ENCODE data around the gene FOXM1. TPM values are rescaled to one million over a fixed set of nuclear protein-coding genes. Genes with fewer than 3 reads are reported as not detected.
A peak's percentile ranks its signal among the peaks of the same experiment; 100 is the strongest.

FOXM1 gene
- total and polyA plus RNA-seq, 7 experiments from 2014 or later: 0.35 to 77.2 (median 0.82) TPM; not detected in 3

GRCh38 chr12:2886768-2887450 lies 9.9 kb upstream of the FOXM1 start:
- ATAC-seq (no peak), DNase-seq (no peak)
- no peak overlapping the region for H3K4me3 Mint-ChIP-seq
- Histone ChIP-seq H3K4me1 (ENCODE audit: control insufficient read depth in 2 of 2, insufficient read depth in 2 of 2, low read length in 2 of 2) (peaks cover 3 to 8% of the 10 kb centered on the region in 2 donors), H3K36me3 (ENCODE audit: control insufficient read depth in 2 of 3, insufficient read depth in 3 of 3, low read length in 3 of 3) (peaks cover 0 to 26% (median 0%) of the 10 kb centered on the region in 3 experiments), H3K27me3 (ENCODE audit: control insufficient read depth in 2 of 2, insufficient read depth in 2 of 2, low read length in 2 of 2) (no peaks in the 10 kb centered on the region), H3K4me3 (ENCODE audit: low read length) (no peak overlapping the region), H3K27ac (ENCODE audit: low read depth, low read length) (no peak overlapping the region), H3K9me3 (ENCODE audit: control insufficient read depth in 2 of 3, low read length in 3 of 3) (no peaks in the 10 kb centered on the region)
- H3K27ac Mint-ChIP-seq: no peak overlapping the region
- CTCF ChIA-PET: interaction anchor here (0.7 kb wide), 1 partner anchor 947 kb away, joined by 5 read pairs; no protein-coding TSS in a partner anchor
- peaks cover 0 to 2% (median 0%) of the 10 kb centered on the region in 11 donors for H3K9me3 Mint-ChIP-seq
- intact Hi-C loops (cut with micrococcal nuclease): no loop called here
- H3K36me3 Mint-ChIP-seq: peaks cover 0 to 19% (median 11%) of the 10 kb centered on the region in 5 donors
- peaks cover 17 to 48% (median 30%) of the 10 kb centered on the region in 7 donors for H3K4me1 Mint-ChIP-seq
- peaks cover 0 to 2% (median 0%) of the 10 kb centered on the region in 5 donors for H3K27me3 Mint-ChIP-seq
- POLR2A ChIA-PET: interaction anchor here (0.8 kb wide), 1 partner anchor 11 kb away, joined by 4 read pairs; no protein-coding TSS in a partner anchor

GRCh38 chr12:2884810-2885209 lies 7.8 kb upstream of the FOXM1 start:
- intact Hi-C loops (cut with micrococcal nuclease): loop anchor here (1.0 kb wide), 1 partner anchor 59 kb away; no protein-coding TSS in a partner anchor
- Mint-ChIP-seq H3K4me3 (no peak overlapping the region), H3K27me3 (no peaks in the 10 kb centered on the region), H3K27ac (peak overlapping the region in 5 of 9 donors; percentile 1 to 45 (median 35)), H3K9me3 (no peaks in the 10 kb centered on the region), H3K4me1 (peaks cover 8 to 48% (median 24%) of the 10 kb centered on the region in 7 donors), H3K36me3 (peaks cover 0 to 25% (median 11%) of the 10 kb centered on the region in 5 donors)
- Histone ChIP-seq H3K9me3 (ENCODE audit: control insufficient read depth in 2 of 3, low read length in 3 of 3) (no peaks in the 10 kb centered on the region), H3K4me3 (ENCODE audit: low read length) (no peak overlapping the region), H3K27me3 (ENCODE audit: control insufficient read depth in 2 of 2, insufficient read depth in 2 of 2, low read length in 2 of 2) (no peaks in the 10 kb centered on the region), H3K4me1 (ENCODE audit: control insufficient read depth in 2 of 2, insufficient read depth in 2 of 2, low read length in 2 of 2) (peaks cover 0 to 3% of the 10 kb centered on the region in 2 donors), H3K36me3 (ENCODE audit: control insufficient read depth in 2 of 3, insufficient read depth in 3 of 3, low read length in 3 of 3) (peaks cover 0 to 20% (median 0%) of the 10 kb centered on the region in 3 experiments), H3K27ac (ENCODE audit: low read depth, low read length) (no peak overlapping the region)
- CTCF ChIA-PET: no interaction called here
- POLR2A ChIA-PET: interaction anchor here (0.6 kb wide), 1 partner anchor 27 kb away, joined by 3 read pairs; no protein-coding TSS in a partner anchor
- ATAC-seq (no peak), DNase-seq (no peak)

GRCh38 chr12:2879853-2880252 lies 2.9 kb upstream of the FOXM1 start:
- CTCF ChIA-PET: no interaction called here
- DNase-seq: no peak
- Mint-ChIP-seq H3K4me3 (peak overlapping the region; percentile 28 to 99 (median 73)), H3K36me3 (peaks cover 0 to 28% (median 4%) of the 10 kb centered on the region in 5 donors), H3K27me3 (no peaks in the 10 kb centered on the region), H3K27ac (peak overlapping the region in 5 of 9 donors; percentile 6 to 99 (median 65)), H3K9me3 (no peaks in the 10 kb centered on the region), H3K4me1 (peaks cover 21 to 57% (median 50%) of the 10 kb centered on the region in 7 donors)
- peaks cover 0 to 7% (median 0%) of the 10 kb centered on the region in 3 experiments for H3K36me3 ChIP-seq (ENCODE audit: control insufficient read depth in 2 of 3, insufficient read depth in 3 of 3, low read length in 3 of 3)
- no peaks in the 10 kb centered on the region for H3K9me3 ChIP-seq (ENCODE audit: control insufficient read depth in 2 of 3, low read length in 3 of 3)
- no peaks in the 10 kb centered on the region for H3K27me3 ChIP-seq (ENCODE audit: control insufficient read depth in 2 of 2, insufficient read depth in 2 of 2, low read length in 2 of 2)
- POLR2A ChIA-PET: interaction anchor here (1.1 to 2.5 kb wide), 2 partner anchors 8 to 10 kb away, joined by 3 to 12 read pairs; partner anchors contain the start of gene TULP3
- peaks cover 10 to 14% of the 10 kb centered on the region in 2 donors for H3K4me1 ChIP-seq (ENCODE audit: control insufficient read depth in 2 of 2, insufficient read depth in 2 of 2, low read length in 2 of 2)
- intact Hi-C loops (cut with micrococcal nuclease): loop anchor here in 1 of 2 donors (5.0 kb wide), 2 partner anchors 188 to 872 kb away; partner anchors contain the start of gene CRACR2A
- ATAC-seq: no peak
- H3K4me3 ChIP-seq (ENCODE audit: low read length): no peak overlapping the region
- no peak overlapping the region for H3K27ac ChIP-seq (ENCODE audit: low read depth, low read length)

- ATAC-seq: peak; percentile 30
- peak in 1 of 9 donors; percentile 5 for DNase-seq
- Mint-ChIP-seq H3K27ac (peak overlapping the region; percentile 98 to 100 (median 99)), H3K4me1 (peaks cover 21 to 59% (median 45%) of the 10 kb centered on the region in 7 donors), H3K36me3 (peaks cover 0 to 23% (median 0%) of the 10 kb centered on the region in 5 donors), H3K9me3 (no peaks in the 10 kb centered on the region), H3K4me3 (peak overlapping the region; percentile 89 to 100 (median 98)), H3K27me3 (no peaks in the 10 kb centered on the region)
- H3K9me3 ChIP-seq (ENCODE audit: control insufficient read depth in 2 of 3, low read length in 3 of 3): no peaks in the 10 kb centered on the region
- peak overlapping the region; percentile 94 for H3K27ac ChIP-seq (ENCODE audit: low read depth, low read length)
- CTCF ChIA-PET: interaction anchor here (1.9 kb wide), 1 partner anchor 12 kb away, joined by 6 read pairs; the partner anchor contains the start of gene TULP3
- peaks cover 10 to 14% of the 10 kb centered on the region in 2 donors for H3K4me1 ChIP-seq (ENCODE audit: control insufficient read depth in 2 of 2, insufficient read depth in 2 of 2, low read length in 2 of 2)
- POLR2A ChIA-PET: interaction anchor here (0.6 to 2.7 kb wide), 11 partner anchors 10 to 186 kb away, joined by 3 to 21 read pairs (median 4); partner anchors contain the start of genes FKBP4, ITFG2 and TULP3
- H3K4me3 ChIP-seq (ENCODE audit: low read length): peak overlapping the region; percentile 83
- H3K36me3 ChIP-seq (ENCODE audit: control insufficient read depth in 2 of 3, insufficient read depth in 3 of 3, low read length in 3 of 3): peaks cover 0 to 7% (median 0%) of the 10 kb centered on the region in 3 experiments
- no peaks in the 10 kb centered on the region for H3K27me3 ChIP-seq (ENCODE audit: control insufficient read depth in 2 of 2, insufficient read depth in 2 of 2, low read length in 2 of 2)
- intact Hi-C loops (cut with micrococcal nuclease): loop anchor here (1.0 to 5.0 kb wide), 6 partner anchors 12 to 874 kb away; partner anchors contain the start of genes ITFG2 (in 2 of the 2), TULP3 (in 2 of the 2), CRACR2A (in 1 of the 2) and FKBP4 (in 1 of the 2)
These were observed 1.2 kb upstream of the FOXM1 start for GRCh38 chr12:2877953-2878732.

- CTCF ChIA-PET: interaction anchor here (0.6 to 1.9 kb wide), 2 partner anchors 14 to 76 kb away, joined by 5 to 6 read pairs; partner anchors contain the start of gene TULP3
- H3K36me3 Mint-ChIP-seq: peaks cover 0 to 21% (median 0%) of the 10 kb centered on the region in 5 donors
- DNase-seq: peak in 1 of 9 donors; percentile 20
These were observed 435 bp downstream of the FOXM1 start for GRCh38 chr12:2876431-2877046.

More at GRCh38 chr12:2876431-2877046, 435 bp downstream of the FOXM1 start:
- H3K27ac ChIP-seq (ENCODE audit: low read depth, low read length): peak overlapping the region; percentile 94
- Mint-ChIP-seq H3K4me1 (peaks cover 21 to 50% (median 41%) of the 10 kb centered on the region in 7 donors), H3K4me3 (peak overlapping the region; percentile 79 to 100 (median 90)), H3K9me3 (no peaks in the 10 kb centered on the region), H3K27ac (peak overlapping the region; percentile 42 to 100 (median 93)), H3K27me3 (no peaks in the 10 kb centered on the region)
- intact Hi-C loops (cut with micrococcal nuclease): loop anchor here (1.0 to 5.0 kb wide), 7 partner anchors 8 to 876 kb away; partner anchors contain the start of genes ITFG2 (in 2 of the 2), TULP3 (in 2 of the 2), CRACR2A (in 1 of the 2) and FKBP4 (in 1 of the 2)
- H3K36me3 ChIP-seq (ENCODE audit: control insufficient read depth in 2 of 3, insufficient read depth in 3 of 3, low read length in 3 of 3): peaks cover 0 to 7% (median 0%) of the 10 kb centered on the region in 3 experiments
- peaks cover 10 to 14% of the 10 kb centered on the region in 2 donors for H3K4me1 ChIP-seq (ENCODE audit: control insufficient read depth in 2 of 2, insufficient read depth in 2 of 2, low read length in 2 of 2)
- H3K4me3 ChIP-seq (ENCODE audit: low read length): peak overlapping the region; percentile 83
- POLR2A ChIA-PET: interaction anchor here (1.4 to 2.7 kb wide), 6 partner anchors 11 to 64 kb away, joined by 3 to 21 read pairs (median 6); partner anchors contain the start of genes ITFG2 and TULP3
- ATAC-seq: peak; percentile 51
- H3K27me3 ChIP-seq (ENCODE audit: control insufficient read depth in 2 of 2, insufficient read depth in 2 of 2, low read length in 2 of 2): no peaks in the 10 kb centered on the region
- no peaks in the 10 kb centered on the region for H3K9me3 ChIP-seq (ENCODE audit: control insufficient read depth in 2 of 3, low read length in 3 of 3)
